H9 (cell line): Measurements from ENCODE around the gene TPD52L1. TPM values are rescaled to one million over a fixed set of nuclear protein-coding genes. Genes with fewer than 3 reads are reported as not detected.

Experiments used
- DNase-seq: peaks from one replicate; pipeline ENCODE4 v3.0.0-alpha.2; 2017
- H2AFZ ChIP-seq: one replicate; pipeline ENCODE4 v1.6.1; 2013; ENCODE audit warnings: mild to moderate bottlenecking, low read length, control low read depth, moderate library complexity
- H2AK5ac ChIP-seq: 2 replicates; pipeline ENCODE4 v1.6.1; 2013; ENCODE audit warnings: low read length, control low read depth, mixed read lengths; ENCODE audit not compliant: insufficient read length
- H2BK120ac ChIP-seq: one replicate; pipeline ENCODE4 v1.6.1; 2013; ENCODE audit warnings: low read depth, mild to moderate bottlenecking, low read length, control low read depth, inconsistent platforms; ENCODE audit not compliant: poor library complexity, severe bottlenecking
- H2BK12ac ChIP-seq: 2 replicates; pipeline ENCODE4 v1.6.1; 2013; ENCODE audit warnings: low read length, control low read depth, mixed read lengths, low read depth; ENCODE audit not compliant: insufficient read length
- H2BK15ac ChIP-seq: 2 replicates; pipeline ENCODE4 v1.6.1; 2013; ENCODE audit warnings: low read depth, low read length, control low read depth
- H2BK20ac ChIP-seq: one replicate; pipeline ENCODE4 v1.6.1; 2013; ENCODE audit warnings: low read depth, mild to moderate bottlenecking, low read length, control low read depth, inconsistent platforms; ENCODE audit not compliant: poor library complexity, severe bottlenecking
- H2BK5ac ChIP-seq: 2 replicates; pipeline ENCODE4 v1.6.1; 2013; ENCODE audit warnings: low read length, control low read depth, mixed read lengths; ENCODE audit not compliant: insufficient read length
- H3K14ac ChIP-seq: 2 replicates; pipeline ENCODE4 v1.6.1; 2013; ENCODE audit warnings: low read length, control low read depth; ENCODE audit not compliant: insufficient read depth
- H3K18ac ChIP-seq: 2 replicates; pipeline ENCODE4 v1.6.1; 2013; ENCODE audit warnings: low read depth, mild to moderate bottlenecking, mixed read lengths, low read length, control low read depth; ENCODE audit not compliant: insufficient read length
- H3K23ac ChIP-seq: 2 replicates; pipeline ENCODE4 v1.6.1; 2013; ENCODE audit warnings: low read length, control low read depth, mixed read lengths, low read depth; ENCODE audit not compliant: insufficient read length
- H3K23me2 ChIP-seq: 2 replicates; pipeline ENCODE4 v1.6.1; 2013; ENCODE audit warnings: low read depth, mild to moderate bottlenecking, mixed read lengths, low read length, control low read depth; ENCODE audit not compliant: insufficient read length, poor library complexity, severe bottlenecking
- H3K27ac ChIP-seq: 2 replicates; pipeline ENCODE4 v1.5.1; 2013; ENCODE audit warnings: low read length, control low read depth, mixed read lengths, low read depth; ENCODE audit not compliant: insufficient read length
- H3K27me3 ChIP-seq: 2 replicates; pipeline ENCODE4 v1.6.1; 2013; ENCODE audit warnings: low read length, control low read depth, inconsistent platforms; ENCODE audit not compliant: insufficient read depth
- H3K4ac ChIP-seq: 2 replicates; pipeline ENCODE4 v1.6.1; 2013; ENCODE audit warnings: low read depth, mild to moderate bottlenecking, control low read depth, inconsistent platforms, low read length, moderate library complexity
- H3K4me1 ChIP-seq: 2 replicates; pipeline ENCODE4 v1.6.1; 2013; ENCODE audit warnings: low read length, control low read depth, inconsistent platforms; ENCODE audit not compliant: insufficient read depth
- H3K4me2 ChIP-seq: 2 replicates; pipeline ENCODE4 v1.6.1; 2013; ENCODE audit warnings: low read length, control low read depth, mixed read lengths; ENCODE audit not compliant: insufficient read length, insufficient read depth
- H3K56ac ChIP-seq: 2 replicates; pipeline ENCODE4 v1.6.1; 2013; ENCODE audit warnings: low read depth, mild to moderate bottlenecking, mixed read lengths, low read length, control low read depth; ENCODE audit not compliant: insufficient read length
- H3K79me1 ChIP-seq: 2 replicates; pipeline ENCODE4 v1.6.1; 2013; ENCODE audit warnings: low read depth, mild to moderate bottlenecking, moderate library complexity, low read length, control low read depth, inconsistent platforms; ENCODE audit not compliant: insufficient read depth, poor library complexity, severe bottlenecking
- H3K79me2 ChIP-seq: 2 replicates; pipeline ENCODE4 v1.6.1; 2013; ENCODE audit warnings: low read length, control low read depth, inconsistent platforms; ENCODE audit not compliant: insufficient read depth
- H3K9ac ChIP-seq: 2 replicates; pipeline ENCODE4 v1.6.1; 2013; ENCODE audit warnings: low read length, control low read depth, mixed read lengths; ENCODE audit not compliant: insufficient read length; ENCODE audit errors: extremely low read depth
- H3K9me3 ChIP-seq: one replicate; pipeline ENCODE4 v1.6.1; 2013; ENCODE audit warnings: low read depth, low read length, inconsistent platforms; ENCODE audit not compliant: control insufficient read depth
- H3T11ph ChIP-seq: one replicate; pipeline ENCODE4 v1.6.1; 2013; ENCODE audit warnings: mild to moderate bottlenecking, low read length, control low read depth, inconsistent platforms
- H4K20me1 ChIP-seq: one replicate; pipeline ENCODE4 v1.6.1; 2013; ENCODE audit not compliant: control insufficient read depth, insufficient read length, insufficient read depth
- H4K5ac ChIP-seq: 2 replicates; pipeline ENCODE4 v1.6.1; 2013; ENCODE audit warnings: low read depth, mild to moderate bottlenecking, mixed read lengths, low read length, control low read depth; ENCODE audit not compliant: insufficient read length
- H4K8ac ChIP-seq: replicated peaks from 2 replicates; pipeline ENCODE4 v1.6.1; 2013; ENCODE audit warnings: low read length, control low read depth, mixed read lengths, low read depth; ENCODE audit not compliant: insufficient read length
- H4K91ac ChIP-seq: 2 replicates; pipeline ENCODE4 v1.6.1; 2013; ENCODE audit warnings: low read depth, mild to moderate bottlenecking, moderate library complexity, mixed read lengths, low read length, control low read depth; ENCODE audit not compliant: insufficient read length
- H3K27ac Mint-ChIP-seq, 3 experiments: 2 replicates in 2 of 3; 3 replicates in 1 of 3; pipeline ENCODE4 v1.8.0; 2020 to 2021; ENCODE audit warnings: mixed read lengths in 3 of 3, mild to moderate bottlenecking in 1 of 3, moderate library complexity in 1 of 3
- H3K27me3 Mint-ChIP-seq: 2 replicates; pipeline ENCODE4 v1.8.0; 2021; ENCODE audit warnings: low read depth, mild to moderate bottlenecking, moderate library complexity, mixed read lengths
- H3K36me3 Mint-ChIP-seq, 3 experiments: 2 replicates in 2 of 3; 3 replicates in 1 of 3; pipeline ENCODE4 v1.8.0; 2020 to 2021; ENCODE audit warnings: low read depth in 3 of 3, mixed read lengths in 3 of 3; ENCODE audit not compliant: insufficient read depth in 1 of 3
- H3K4me1 Mint-ChIP-seq, 2 experiments: 2 replicates each; pipeline ENCODE4 v1.8.0; 2020; ENCODE audit warnings: mixed read lengths in 2 of 2
- H3K4me3 Mint-ChIP-seq, 2 experiments: 2 replicates in 1 of 2; 3 replicates in 1 of 2; pipeline ENCODE4 v1.8.0; 2020 to 2021; ENCODE audit warnings: mild to moderate bottlenecking in 2 of 2, mixed read lengths in 2 of 2, moderate library complexity in 1 of 2
- H3K9me3 Mint-ChIP-seq, 2 experiments: 2 replicates in 1 of 2; 3 replicates in 1 of 2; pipeline ENCODE4 v1.8.0; 2020; ENCODE audit warnings: mild to moderate bottlenecking in 2 of 2, mixed read lengths in 2 of 2, moderate library complexity in 1 of 2
- WGBS: extraction: QIAGEN DNeasy Blood & Tissue Kit; methylation state at CpG from one replicate; pipeline ENCODE4 v1.1.7; 2013; ENCODE audit warnings: missing lambda C conversion rate, low lambda C conversion rate, mixed read lengths; ENCODE audit not compliant: insufficient read length; ENCODE audit errors: extremely low coverage; 5-methylcytosine and 5-hydroxymethylcytosine counted together
- total RNA-seq: library from RNA; stranded (reverse); gene quantifications from 2 replicates; pipeline ENCODE4 v1.2.1, GENCODE V29; 2021
- TF ChIP-seq, protein P1 (sequence below): fragments of 200-600 bp; sonication (generic); conservative IDR thresholded peaks from 3 replicates; pipeline ENCODE4 v1.8.0; 2021; ENCODE audit warnings: antibody characterized with exemption, mild to moderate bottlenecking

TPD52L1 gene
- total RNA-seq, 1 experiment from 2014 or later = 6.6 TPM

GRCh38 chr6:125198398-125198937 is 44.9 kb downstream of the TPD52L1 start:
- Histone ChIP-seq H3K79me1 (no peaks in the 10 kb centered on the region), H2AFZ (no peak overlapping the region), H3K4ac (no peak overlapping the region), H3K56ac (no peak overlapping the region), H3K9me3 (no peaks in the 10 kb centered on the region), H3K18ac (no peak overlapping the region), H3K9ac (no peak overlapping the region), H3K79me2 (no peaks in the 10 kb centered on the region; the same call in 1 of the 2 replicates), H3K23me2 (no peaks in the 10 kb centered on the region), H4K5ac (no peak overlapping the region), H4K20me1 (no peaks in the 10 kb centered on the region), H2BK120ac (no peak overlapping the region), H3K14ac (no peak overlapping the region), H3K4me2 (no peak overlapping the region), H2BK12ac (no peak overlapping the region), H3K4me1 (peaks cover 4% of the 10 kb centered on the region; the same call in 1 of the 2 replicates), H2BK15ac (no peak overlapping the region), H3K27ac (no peak overlapping the region), H2BK5ac (no peak overlapping the region), H3K27me3 (no peaks in the 10 kb centered on the region), H2BK20ac (no peak overlapping the region), H4K91ac (no peak overlapping the region), H3T11ph (no peak overlapping the region), H2AK5ac (no peak overlapping the region), H4K8ac (no peak overlapping the region), H3K23ac (no peak overlapping the region)
- no peak for DNase-seq
- Mint-ChIP-seq H3K9me3 (no peaks in the 10 kb centered on the region), H3K4me1 (peaks cover 17% of the 10 kb centered on the region in 2 experiments), H3K4me3 (no peak overlapping the region), H3K36me3 (no peaks in the 10 kb centered on the region), H3K27me3 (no peaks in the 10 kb centered on the region; the same call in 1 of the 2 replicates), H3K27ac (no peak overlapping the region)
- no CpG with 5 or more reads among the region's 6 CpGs for WGBS
- TF ChIP-seq, protein P1, sequence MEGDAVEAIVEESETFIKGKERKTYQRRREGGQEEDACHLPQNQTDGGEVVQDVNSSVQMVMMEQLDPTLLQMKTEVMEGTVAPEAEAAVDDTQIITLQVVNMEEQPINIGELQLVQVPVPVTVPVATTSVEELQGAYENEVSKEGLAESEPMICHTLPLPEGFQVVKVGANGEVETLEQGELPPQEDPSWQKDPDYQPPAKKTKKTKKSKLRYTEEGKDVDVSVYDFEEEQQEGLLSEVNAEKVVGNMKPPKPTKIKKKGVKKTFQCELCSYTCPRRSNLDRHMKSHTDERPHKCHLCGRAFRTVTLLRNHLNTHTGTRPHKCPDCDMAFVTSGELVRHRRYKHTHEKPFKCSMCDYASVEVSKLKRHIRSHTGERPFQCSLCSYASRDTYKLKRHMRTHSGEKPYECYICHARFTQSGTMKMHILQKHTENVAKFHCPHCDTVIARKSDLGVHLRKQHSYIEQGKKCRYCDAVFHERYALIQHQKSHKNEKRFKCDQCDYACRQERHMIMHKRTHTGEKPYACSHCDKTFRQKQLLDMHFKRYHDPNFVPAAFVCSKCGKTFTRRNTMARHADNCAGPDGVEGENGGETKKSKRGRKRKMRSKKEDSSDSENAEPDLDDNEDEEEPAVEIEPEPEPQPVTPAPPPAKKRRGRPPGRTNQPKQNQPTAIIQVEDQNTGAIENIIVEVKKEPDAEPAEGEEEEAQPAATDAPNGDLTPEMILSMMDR = no peak
